ENCODE measurements around the gene CCDC187.
A peak's percentile ranks its signal among the peaks of the same experiment; 100 is the strongest.

CCDC187 gene

GRCh38 chr9:136253246-136254130 lies 50.4 kb downstream of the CCDC187 start:
- DNase-seq (ENCODE audit: low read depth in 3 of 3) = no peak

GRCh38 chr9:136252846-136253245 lies 51.0 kb downstream of the CCDC187 start:
- DNase-seq (ENCODE audit: low read depth in 3 of 3) = no peak

- DNase-seq (ENCODE audit: low read depth in 3 of 3) = no peak
Measured at GRCh38 chr9:136252281-136252680, 51.6 kb downstream of the CCDC187 start.

GRCh38 chr9:136251264-136252115 lies 52.4 kb downstream of the CCDC187 start:
- DNase-seq (ENCODE audit: low read depth in 3 of 3) = no peak

- DNase-seq (ENCODE audit: low read depth in 3 of 3) = no peak
Measured at GRCh38 chr9:136250676-136251075, 53.2 kb downstream of the CCDC187 start.

GRCh38 chr9:136249877-136250559 lies 53.9 kb downstream of the CCDC187 start:
- DNase-seq (ENCODE audit: low read depth in 3 of 3) = no peak

- no peak for DNase-seq (ENCODE audit: low read depth in 3 of 3)
Measured at GRCh38 chr9:136248951-136249876, 54.7 kb downstream of the CCDC187 start.

- no peak for DNase-seq (ENCODE audit: low read depth in 3 of 3)
Measured at GRCh38 chr9:136247947-136248637, 55.8 kb downstream of the CCDC187 start.

- no peak for DNase-seq (ENCODE audit: low read depth in 3 of 3)
Measured at GRCh38 chr9:136247551-136247916, 56.4 kb downstream of the CCDC187 start.

GRCh38 chr9:136246849-136247550 lies 56.9 kb downstream of the CCDC187 start:
- no peak for DNase-seq (ENCODE audit: low read depth in 3 of 3)

GRCh38 chr9:136245219-136246150 lies 58.4 kb downstream of the CCDC187 start, which contains the start of gene QSOX2:
Gene QSOX2 (minus strand): TSS chr9:136245812. CDS start chr9:136245803, 9 bp downstream.
- DNase-seq (ENCODE audit: low read depth in 3 of 3) = peak; percentile 75 to 79 (median 75)

GRCh38 chr9:136244969-136245218 lies 59.0 kb downstream of the CCDC187 start:
- DNase-seq (ENCODE audit: low read depth in 3 of 3) = no peak

- peak; percentile 42 to 64 (median 63) for DNase-seq (ENCODE audit: low read depth in 3 of 3)
Measured at GRCh38 chr9:136244122-136244968, 59.5 kb downstream of the CCDC187 start.

- DNase-seq (ENCODE audit: low read depth in 3 of 3) = no peak
Measured at GRCh38 chr9:136243631-136244030, 60.3 kb downstream of the CCDC187 start.

GRCh38 chr9:136242918-136243525 lies 60.9 kb downstream of the CCDC187 start:
- DNase-seq (ENCODE audit: low read depth in 3 of 3) = no peak

GRCh38 chr9:136242248-136242647 lies 61.6 kb downstream of the CCDC187 start:
- DNase-seq (ENCODE audit: low read depth in 3 of 3) = no peak

- DNase-seq (ENCODE audit: low read depth in 3 of 3) = no peak
Measured at GRCh38 chr9:136241542-136241941, 62.4 kb downstream of the CCDC187 start.

All from stimulated activated CD4-positive, alpha-beta T cell treated with anti-CD3 and anti-CD28 coated beads, TNF-alpha, amount 100 ng/mL, for 24 hours (primary cell).